Activated CD8-positive, alpha-beta memory T cell treated with anti-CD3 and anti-CD28 coated beads for 1 hour (primary cell): Measurements from ENCODE around the gene EMC9.
"Not testable (repeated sequence)": the region's sequence is repeated elsewhere in the genome, so short reads cannot be mapped to it uniquely, and the experiment has no call there.

ENCODE experiments used
- DNase-seq, 2 donors: peaks; one replicate each; pipeline ENCODE4 v3.0.0-alpha.2; 2020; ENCODE audit warnings: low read depth in 1 of 2; ENCODE audit errors: extremely low read depth in 1 of 2

EMC9 gene

GRCh38 chr14:24110523-24110922, 30.9 kb downstream of the EMC9 start:
- DNase-seq: no peak

- DNase-seq: no peak
Observed at GRCh38 chr14:24110060-24110459, 31.3 kb downstream of the EMC9 start.

- no peak for DNase-seq
Observed at GRCh38 chr14:24108336-24108874, 33.0 kb downstream of the EMC9 start.

GRCh38 chr14:24106672-24107271, 34.6 kb downstream of the EMC9 start:
- DNase-seq: no peak

- not testable (repeated sequence) for DNase-seq
Observed at GRCh38 chr14:24105609-24106239, 35.7 kb downstream of the EMC9 start.

DNA sequence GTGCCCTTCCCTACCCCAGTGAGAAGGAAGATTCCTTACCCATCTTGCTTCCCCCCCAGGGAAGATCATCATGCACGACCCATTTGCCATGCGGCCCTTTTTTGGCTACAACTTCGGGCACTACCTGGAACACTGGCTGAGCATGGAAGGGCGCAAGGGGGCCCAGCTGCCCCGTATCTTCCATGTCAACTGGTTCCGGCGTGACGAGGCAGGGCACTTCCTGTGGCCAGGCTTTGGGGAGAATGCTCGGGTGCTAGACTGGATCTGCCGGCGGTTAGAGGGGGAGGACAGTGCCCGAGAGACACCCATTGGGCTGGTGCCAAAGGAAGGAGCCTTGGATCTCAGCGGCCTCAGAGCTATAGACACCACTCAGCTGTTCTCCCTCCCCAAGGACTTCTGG, 37.9 kb downstream of the EMC9 start:
- DNase-seq: no peak

DNA sequence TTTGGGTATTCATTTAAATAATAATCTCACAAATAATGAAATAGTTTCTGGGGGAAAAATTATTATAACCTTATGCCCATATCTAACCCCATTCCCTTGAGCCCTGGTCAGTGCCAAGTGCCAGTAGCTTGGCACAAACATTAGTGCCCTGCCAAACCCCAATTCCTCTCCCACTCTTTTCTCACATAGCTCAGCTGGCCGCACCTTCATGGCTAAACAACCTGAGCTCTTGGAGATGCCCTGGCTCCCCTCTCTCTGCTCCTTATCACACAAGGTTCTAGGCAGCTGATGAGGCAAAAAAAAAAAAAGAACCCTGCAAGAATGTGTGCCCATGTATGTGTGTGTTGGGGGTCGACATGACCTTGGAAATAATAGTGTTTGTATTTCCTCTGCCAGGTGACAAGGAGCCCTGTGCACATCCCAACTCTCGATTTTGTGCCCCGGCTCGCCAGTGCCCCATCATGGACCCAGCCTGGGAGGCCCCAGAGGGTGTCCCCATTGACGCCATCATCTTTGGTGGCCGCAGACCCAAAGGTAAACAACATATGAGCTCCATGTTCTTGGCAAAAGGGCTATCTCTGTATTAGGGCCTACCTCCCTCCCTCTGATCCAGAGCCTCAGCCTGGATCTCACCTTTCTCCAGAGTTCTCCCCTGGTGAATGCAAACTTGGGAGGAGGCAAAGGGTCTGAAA, 38.9 kb downstream of the EMC9 start:
- no peak for DNase-seq

DNA sequence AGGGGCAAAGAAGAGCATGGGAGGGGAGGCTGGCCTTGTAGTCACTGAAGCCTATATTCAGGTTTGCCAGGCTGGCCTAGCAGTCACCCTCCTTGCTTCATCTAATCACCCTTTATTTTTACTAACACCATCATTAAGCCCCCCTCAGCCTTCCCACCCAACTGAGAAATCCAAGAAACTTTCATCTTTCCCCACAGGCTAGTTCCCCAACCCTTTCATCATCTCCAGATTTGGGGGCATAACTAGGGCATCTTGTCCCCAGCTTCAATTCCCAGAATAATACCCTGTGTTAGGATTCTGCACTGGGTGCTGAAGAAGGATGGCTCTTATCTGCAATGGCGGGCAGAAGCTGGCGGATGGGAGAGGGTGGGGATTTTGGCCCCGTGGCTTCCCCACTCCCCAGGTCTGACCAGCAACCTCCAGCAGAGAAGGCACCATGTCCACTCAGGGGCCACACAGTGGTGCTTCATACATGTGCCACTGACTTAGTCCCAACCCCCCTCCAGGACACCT, 40.4 kb downstream of the EMC9 start:
- DNase-seq: no peak

DNA sequence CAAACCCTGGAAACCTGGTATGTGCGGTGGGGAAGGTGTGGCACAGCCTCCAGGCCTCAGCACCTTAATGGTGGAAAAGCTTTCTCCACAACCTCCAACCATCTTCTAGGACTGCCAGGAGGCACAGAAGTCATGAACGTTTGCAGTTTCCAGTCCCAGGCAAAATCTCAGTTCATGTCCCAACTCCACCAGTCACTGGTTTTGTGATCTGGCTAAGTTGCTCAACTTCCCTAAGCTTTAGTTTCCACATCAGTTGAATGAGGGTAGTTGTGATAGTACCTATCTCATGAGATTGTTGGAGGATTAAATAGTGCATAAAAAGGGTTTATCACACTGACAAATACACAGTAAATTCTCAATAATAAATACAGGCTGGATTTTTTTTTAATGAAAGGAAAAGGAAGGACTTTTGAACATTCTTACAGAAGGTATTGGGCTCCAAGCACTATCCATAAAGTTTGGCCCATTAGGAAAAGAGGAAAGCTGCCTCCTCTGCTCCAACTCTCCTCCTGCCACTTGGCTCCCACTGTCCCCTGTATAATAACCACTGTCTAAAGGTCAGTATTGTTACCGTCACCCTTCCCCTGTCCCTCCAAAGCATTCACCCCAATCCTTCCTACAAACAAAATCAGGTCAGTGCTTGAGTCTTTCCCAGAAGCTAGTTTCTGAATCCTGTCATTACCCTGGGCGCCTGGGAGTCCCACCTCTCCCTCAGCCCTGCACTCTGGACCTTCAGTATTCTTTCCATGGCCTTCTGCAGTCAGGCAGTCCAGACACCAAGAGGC, 41.0 kb downstream of the EMC9 start:
- DNase-seq: no peak

DNA sequence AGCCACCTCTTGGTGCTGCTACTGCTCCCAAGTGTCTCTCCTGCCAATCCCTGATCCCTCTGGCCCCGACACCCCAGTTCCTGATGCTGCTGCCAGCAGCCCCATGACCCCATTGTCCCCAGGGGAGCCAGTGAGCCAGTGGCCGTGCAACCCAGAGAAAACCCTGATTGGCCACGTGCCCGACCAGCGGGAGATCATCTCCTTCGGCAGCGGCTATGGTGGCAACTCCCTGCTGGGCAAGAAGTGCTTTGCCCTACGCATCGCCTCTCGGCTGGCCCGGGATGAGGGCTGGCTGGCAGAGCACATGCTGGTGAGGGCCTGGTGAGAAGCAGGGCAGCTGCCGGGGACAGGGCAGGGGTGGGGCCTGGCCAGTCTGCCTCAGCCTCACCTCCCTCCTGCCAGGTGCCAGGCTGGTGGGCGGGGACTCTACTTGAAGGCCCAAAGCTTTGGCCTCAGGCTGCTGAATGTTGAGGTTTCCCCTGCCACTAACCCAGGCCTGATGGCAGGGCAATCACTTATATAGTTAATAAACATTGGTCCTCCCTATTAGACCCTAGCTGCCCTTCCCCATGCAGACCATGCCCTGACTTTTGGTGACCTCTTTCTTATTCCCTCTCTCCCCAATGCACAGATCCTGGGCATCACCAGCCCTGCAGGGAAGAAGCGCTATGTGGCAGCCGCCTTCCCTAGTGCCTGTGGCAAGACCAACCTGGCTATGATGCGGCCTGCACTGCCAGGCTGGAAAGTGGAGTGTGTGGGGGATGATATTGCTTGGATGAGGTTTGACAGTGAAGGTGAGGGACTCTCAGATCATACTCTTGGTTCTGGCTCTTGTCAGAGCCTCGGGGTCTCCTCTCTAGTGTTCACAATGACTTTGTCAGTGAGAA, 42.2 kb downstream of the EMC9 start:
- DNase-seq: no peak

- no peak for DNase-seq
Observed at GRCh38 chr14:24098229-24098926, 43.0 kb downstream of the EMC9 start.

- no peak for DNase-seq
Observed at GRCh38 chr14:24096545-24097181, 44.7 kb downstream of the EMC9 start.

- no peak for DNase-seq
Observed at GRCh38 chr14:24095271-24096068, 45.9 kb downstream of the EMC9 start.

DNA sequence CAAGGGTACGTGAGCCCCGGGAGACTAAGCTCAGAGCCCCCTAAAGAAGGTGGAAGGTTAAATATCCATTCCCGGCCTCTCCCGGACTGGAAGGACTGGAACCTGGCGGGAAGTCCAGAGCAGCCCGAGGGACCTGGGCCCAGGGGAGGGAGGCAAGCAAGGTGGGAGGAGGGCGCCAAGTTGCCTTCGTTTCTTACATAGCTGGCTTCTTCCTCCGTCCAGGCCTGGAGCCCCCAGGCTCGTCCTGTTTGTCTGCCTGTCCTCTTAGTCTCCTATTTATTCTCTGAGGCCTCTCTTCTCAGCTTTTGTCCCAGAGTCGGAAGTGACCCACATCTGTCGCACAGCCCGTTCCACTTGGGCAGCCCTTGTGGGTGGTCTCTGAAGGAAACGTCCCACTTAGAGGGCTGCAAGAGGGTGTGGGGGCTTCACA, 46.5 kb downstream of the EMC9 start:
- no peak for DNase-seq

DNA sequence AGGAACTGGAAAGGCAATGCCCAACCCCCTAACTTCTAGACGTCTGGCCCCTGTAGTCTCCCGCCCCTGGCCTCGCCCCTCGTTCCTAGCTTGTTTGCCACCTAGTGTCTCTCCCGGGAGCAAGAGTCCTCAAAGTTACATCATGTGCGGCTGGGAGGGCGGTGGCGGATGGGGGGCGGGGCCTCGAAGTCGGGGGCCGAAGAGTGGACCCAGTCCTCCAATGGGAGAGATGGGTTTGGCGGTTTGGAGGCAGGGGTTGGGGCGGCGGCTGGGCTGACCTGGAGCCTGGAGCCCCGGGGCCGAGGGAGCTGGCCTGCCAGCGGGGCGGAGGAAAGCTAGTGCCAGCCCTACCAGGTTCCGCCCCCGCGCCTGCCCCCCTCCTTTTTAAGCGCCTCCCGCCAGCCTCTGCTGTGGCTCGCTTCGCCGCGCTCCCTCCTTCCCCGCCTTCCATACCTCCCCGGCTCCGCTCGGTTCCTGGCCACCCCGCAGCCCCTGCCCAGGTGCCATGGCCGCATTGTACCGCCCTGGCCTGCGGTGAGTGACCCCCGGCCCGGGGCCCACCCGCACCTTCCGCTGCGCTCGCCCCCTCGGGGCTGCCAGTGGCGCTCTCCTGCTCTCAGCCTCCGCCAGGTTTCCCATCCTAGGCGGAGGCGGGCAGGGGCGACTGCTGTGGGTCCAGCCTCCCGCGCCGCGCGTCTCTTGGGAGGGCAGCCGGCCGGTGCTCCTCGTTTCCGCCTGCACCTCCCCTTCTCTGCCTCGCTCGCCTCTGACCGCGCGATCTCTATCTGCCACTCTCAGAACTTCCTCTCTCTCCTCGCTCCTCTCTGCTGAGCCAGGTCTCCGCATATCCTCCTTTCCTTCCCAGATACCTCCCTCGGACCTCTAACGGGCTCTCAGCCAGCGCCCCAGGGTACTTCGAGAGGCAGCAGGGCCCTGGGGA, 47.2 kb downstream of the EMC9 start, which contains the start of gene PCK2:
Gene PCK2, plus strand, starts transcription at position 411 of the 940 bp plus-strand sequence. Its CDS starts 95 bp downstream, at position 506.
- DNase-seq: peak in 1 of 2 donors; percentile 63

- no peak for DNase-seq
Observed at GRCh38 chr14:24093207-24093900, 48.0 kb downstream of the EMC9 start.
